Effector memory CD8-positive, alpha-beta T cell (primary cell): Measurements from ENCODE around the gene SCO2.

Experiments used
- ATAC-seq: fragments of 150-1000 bp; cut with Tn5 transposase; replicated peaks from 2 replicates; pipeline ENCODE4 v1.10.0; 2021; ENCODE audit warnings: mild to moderate bottlenecking, moderate library complexity
- DNase-seq, 3 experiments: peaks; one replicate each; pipeline ENCODE4 v3.0.0; 2021
- H3K27ac Mint-ChIP-seq, 2 donors: one replicate each; pipeline ENCODE4 v1.8.0; 2022; ENCODE audit warnings: mild to moderate bottlenecking in 2 of 2, mixed read lengths in 2 of 2, moderate library complexity in 2 of 2
- H3K27me3 Mint-ChIP-seq, 2 donors: one replicate each; pipeline ENCODE4 v1.8.0; 2022; ENCODE audit warnings: mixed read lengths in 2 of 2
- H3K36me3 Mint-ChIP-seq: one replicate; pipeline ENCODE4 v1.8.0; 2022; ENCODE audit warnings: mild to moderate bottlenecking, moderate library complexity, mixed read lengths; ENCODE audit not compliant: insufficient read depth
- H3K4me1 Mint-ChIP-seq, 2 donors: one replicate each; pipeline ENCODE4 v1.8.0; 2022; ENCODE audit warnings: low read depth in 2 of 2, mixed read lengths in 2 of 2
- H3K4me3 Mint-ChIP-seq, 2 donors: one replicate each; pipeline ENCODE4 v1.8.0; 2022; ENCODE audit warnings: mild to moderate bottlenecking in 2 of 2, mixed read lengths in 2 of 2, moderate library complexity in 2 of 2
- H3K9me3 Mint-ChIP-seq, 2 donors: one replicate each; pipeline ENCODE4 v1.8.0; 2022; ENCODE audit warnings: mixed read lengths in 2 of 2
- total RNA-seq, 9 experiments: gene quantifications; one replicate each; lab custom pipeline; 2026; lab: John Stamatoyannopoulos, UW

Gene SCO2
- 4.6 to 32.8 (median 10.4) reads per million in 9 experiments for total RNA-seq

GRCh38 chr22:50525104-50525857, at the start of gene SCO2:
SCO2 (minus strand) TSS chr22:50525598; CDS start chr22:50524411, 1,187 bp downstream.
- no peaks in the 10 kb centered on the region for H3K9me3 Mint-ChIP-seq
- peak within 1 kb of the TSS; percentile 80 to 95 for H3K27ac Mint-ChIP-seq
- peak within 1 kb of the TSS; percentile 83 to 96 for H3K4me3 Mint-ChIP-seq
- peak; percentile 68 for ATAC-seq
- peaks cover 70% of the 10 kb centered on the region for H3K36me3 Mint-ChIP-seq
- no peaks in the 10 kb centered on the region for H3K27me3 Mint-ChIP-seq
- DNase-seq, result peak; percentile 95 to 97 (median 97)
- peaks cover 28 to 32% of the 10 kb centered on the region in 2 donors for H3K4me1 Mint-ChIP-seq

GRCh38 chr22:50574383-50574755, 49.0 kb upstream of the SCO2 start:
- H3K27ac Mint-ChIP-seq, result no peak overlapping the region
- H3K4me3 Mint-ChIP-seq, result no peak overlapping the region
- peaks cover 3 to 4% of the 10 kb centered on the region in 2 donors for H3K4me1 Mint-ChIP-seq
- H3K36me3 Mint-ChIP-seq, result peaks cover 24% of the 10 kb centered on the region
- H3K27me3 Mint-ChIP-seq, result no peaks in the 10 kb centered on the region
- DNase-seq (no peak), ATAC-seq (no peak)
- H3K9me3 Mint-ChIP-seq, result no peaks in the 10 kb centered on the region

GRCh38 chr22:50573491-50574382, 48.3 kb upstream of the SCO2 start:
- no peak for DNase-seq
- no peak overlapping the region for H3K27ac Mint-ChIP-seq
- no peaks in the 10 kb centered on the region for H3K27me3 Mint-ChIP-seq
- H3K4me1 Mint-ChIP-seq, result peaks cover 3 to 4% of the 10 kb centered on the region in 2 donors
- H3K9me3 Mint-ChIP-seq, result no peaks in the 10 kb centered on the region
- H3K36me3 Mint-ChIP-seq, result peaks cover 28% of the 10 kb centered on the region
- no peak overlapping the region for H3K4me3 Mint-ChIP-seq
- ATAC-seq, result no peak

DNA sequence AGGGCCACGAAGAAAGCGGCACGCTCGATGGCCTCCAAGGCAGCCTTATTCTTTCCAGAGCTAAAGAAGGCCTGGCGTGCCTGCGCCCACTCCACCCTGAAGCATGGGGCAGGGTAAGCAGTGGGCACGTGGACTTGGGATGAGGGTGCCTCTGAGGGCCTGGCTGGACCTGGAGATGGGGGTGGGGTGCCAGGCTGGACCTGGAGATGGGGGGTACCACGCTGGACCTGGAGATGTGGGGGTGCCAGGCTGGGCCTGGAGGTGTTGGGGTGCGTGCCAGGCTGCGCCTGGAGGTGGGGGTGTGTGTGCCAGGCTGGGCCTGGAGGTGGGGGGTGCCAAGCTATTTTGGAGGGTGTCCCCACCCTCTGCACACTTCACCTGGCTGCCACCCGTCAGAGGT, 47.6 kb upstream of the SCO2 start:
- no peak overlapping the region for H3K4me3 Mint-ChIP-seq
- DNase-seq (no peak), ATAC-seq (no peak)
- H3K27ac Mint-ChIP-seq, result peak overlapping the region in 1 of 2 donors; percentile 67
- peaks cover 28% of the 10 kb centered on the region for H3K36me3 Mint-ChIP-seq
- H3K9me3 Mint-ChIP-seq, result no peaks in the 10 kb centered on the region
- no peaks in the 10 kb centered on the region for H3K27me3 Mint-ChIP-seq
- peaks cover 3 to 4% of the 10 kb centered on the region in 2 donors for H3K4me1 Mint-ChIP-seq

GRCh38 chr22:50571264-50572175, 46.1 kb upstream of the SCO2 start:
- Mint-ChIP-seq H3K4me3 (no peak overlapping the region), H3K27ac (no peak overlapping the region), H3K4me1 (peaks cover 0 to 4% of the 10 kb centered on the region in 2 donors), H3K9me3 (no peaks in the 10 kb centered on the region), H3K27me3 (no peaks in the 10 kb centered on the region), H3K36me3 (peaks cover 30% of the 10 kb centered on the region)
- no peak for ATAC-seq
- no peak for DNase-seq

DNA sequence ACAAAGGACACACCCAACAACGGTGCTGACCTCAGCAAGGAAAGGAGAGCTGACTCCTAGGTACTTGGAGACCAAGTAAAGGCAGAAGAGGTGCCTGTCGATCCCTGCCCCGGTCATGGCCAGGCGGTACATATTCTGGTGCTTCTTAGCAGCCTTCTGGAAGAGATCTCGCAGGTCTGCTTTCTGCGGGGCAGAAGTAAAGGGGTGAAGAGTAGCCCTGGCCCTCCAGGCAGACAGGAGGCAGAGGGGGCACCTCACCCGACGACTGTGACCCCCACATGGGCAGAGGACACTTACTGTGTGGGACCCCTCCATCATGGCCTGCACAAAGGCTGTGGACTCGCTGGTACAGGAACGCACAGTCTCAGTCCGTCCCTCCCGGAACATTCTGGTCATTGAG, 45.5 kb upstream of the SCO2 start:
- H3K27me3 Mint-ChIP-seq, result no peaks in the 10 kb centered on the region
- DNase-seq (no peak), ATAC-seq (no peak)
- H3K4me3 Mint-ChIP-seq, result no peak overlapping the region
- H3K4me1 Mint-ChIP-seq, result peaks cover 0 to 4% of the 10 kb centered on the region in 2 donors
- no peak overlapping the region for H3K27ac Mint-ChIP-seq
- no peaks in the 10 kb centered on the region for H3K9me3 Mint-ChIP-seq
- peaks cover 24% of the 10 kb centered on the region for H3K36me3 Mint-ChIP-seq

GRCh38 chr22:50569896-50570535, 44.6 kb upstream of the SCO2 start:
- Mint-ChIP-seq H3K27ac (no peak overlapping the region), H3K27me3 (no peaks in the 10 kb centered on the region), H3K36me3 (peaks cover 21% of the 10 kb centered on the region)

DNA sequence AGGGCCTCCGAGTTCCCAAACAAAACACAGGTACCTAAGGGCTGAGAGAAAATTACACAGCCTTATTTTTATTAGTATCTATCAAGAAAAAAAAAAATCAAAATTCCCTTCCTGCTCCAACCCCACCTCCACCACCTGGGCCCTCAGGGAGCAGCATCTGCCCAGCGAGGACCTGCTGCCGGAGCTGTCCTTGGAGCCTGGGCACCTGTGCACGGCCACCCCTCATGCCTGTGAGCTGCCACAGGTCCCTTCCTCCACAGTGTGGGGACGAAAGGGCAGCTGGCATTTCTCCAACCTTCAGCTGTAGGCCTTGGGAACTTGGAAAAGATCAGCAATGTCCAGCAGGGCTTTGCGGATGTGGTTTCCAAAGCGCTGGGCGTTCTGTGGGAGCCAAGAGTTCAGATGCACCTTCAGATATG, 43.7 kb upstream of the SCO2 start:
- Mint-ChIP-seq H3K27me3 (no peaks in the 10 kb centered on the region), H3K4me1 (peaks cover 0 to 4% of the 10 kb centered on the region in 2 donors), H3K27ac (no peak overlapping the region), H3K36me3 (peaks cover 20% of the 10 kb centered on the region), H3K9me3 (no peaks in the 10 kb centered on the region), H3K4me3 (no peak overlapping the region)
- no peak for ATAC-seq
- DNase-seq, result no peak

More at GRCh38 chr22:50569896-50570535, 44.6 kb upstream of the SCO2 start:
- H3K9me3 Mint-ChIP-seq, result no peaks in the 10 kb centered on the region
- H3K4me1 Mint-ChIP-seq, result peaks cover 0 to 4% of the 10 kb centered on the region in 2 donors
- ATAC-seq (no peak), DNase-seq (no peak)
- H3K4me3 Mint-ChIP-seq, result no peak overlapping the region

DNA sequence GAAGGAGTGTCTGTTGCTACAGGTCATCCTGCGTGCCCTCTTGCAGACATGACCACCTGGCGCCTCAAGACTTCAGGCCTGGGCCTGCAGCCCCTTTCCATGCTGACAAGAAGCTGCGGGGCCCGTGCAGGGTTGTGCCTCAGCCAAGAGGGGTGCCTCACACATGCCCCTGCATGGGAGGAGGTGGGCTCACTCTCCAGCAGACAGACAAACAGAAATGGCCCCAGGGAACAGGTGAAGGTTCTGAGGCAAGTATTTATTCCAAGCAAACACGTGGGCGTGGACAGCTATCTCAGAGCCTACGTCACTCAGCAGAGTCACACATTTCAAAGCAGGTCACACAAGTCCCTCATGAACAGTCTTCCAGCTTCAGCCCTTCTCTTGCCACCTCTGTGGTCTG, 43.2 kb upstream of the SCO2 start:
- Mint-ChIP-seq H3K9me3 (no peaks in the 10 kb centered on the region), H3K36me3 (peaks cover 20% of the 10 kb centered on the region), H3K4me1 (peaks cover 0 to 4% of the 10 kb centered on the region in 2 donors), H3K27ac (no peak overlapping the region), H3K4me3 (no peak overlapping the region), H3K27me3 (no peaks in the 10 kb centered on the region)
- no peak for ATAC-seq
- no peak for DNase-seq

GRCh38 chr22:50567721-50568252, 42.4 kb upstream of the SCO2 start:
- Mint-ChIP-seq H3K9me3 (no peaks in the 10 kb centered on the region), H3K4me1 (peaks cover 7 to 11% of the 10 kb centered on the region in 2 donors), H3K27me3 (no peaks in the 10 kb centered on the region), H3K27ac (no peak overlapping the region), H3K4me3 (no peak overlapping the region), H3K36me3 (peaks cover 23% of the 10 kb centered on the region)
- ATAC-seq (no peak), DNase-seq (no peak)

GRCh38 chr22:50564289-50564688, 38.9 kb upstream of the SCO2 start:
- no peaks in the 10 kb centered on the region for H3K9me3 Mint-ChIP-seq
- peaks cover 16% of the 10 kb centered on the region for H3K36me3 Mint-ChIP-seq
- no peak overlapping the region for H3K4me3 Mint-ChIP-seq
- H3K4me1 Mint-ChIP-seq, result peaks cover 16 to 21% of the 10 kb centered on the region in 2 donors
- H3K27me3 Mint-ChIP-seq, result no peaks in the 10 kb centered on the region
- ATAC-seq (no peak), DNase-seq (no peak)
- no peak overlapping the region for H3K27ac Mint-ChIP-seq

DNA sequence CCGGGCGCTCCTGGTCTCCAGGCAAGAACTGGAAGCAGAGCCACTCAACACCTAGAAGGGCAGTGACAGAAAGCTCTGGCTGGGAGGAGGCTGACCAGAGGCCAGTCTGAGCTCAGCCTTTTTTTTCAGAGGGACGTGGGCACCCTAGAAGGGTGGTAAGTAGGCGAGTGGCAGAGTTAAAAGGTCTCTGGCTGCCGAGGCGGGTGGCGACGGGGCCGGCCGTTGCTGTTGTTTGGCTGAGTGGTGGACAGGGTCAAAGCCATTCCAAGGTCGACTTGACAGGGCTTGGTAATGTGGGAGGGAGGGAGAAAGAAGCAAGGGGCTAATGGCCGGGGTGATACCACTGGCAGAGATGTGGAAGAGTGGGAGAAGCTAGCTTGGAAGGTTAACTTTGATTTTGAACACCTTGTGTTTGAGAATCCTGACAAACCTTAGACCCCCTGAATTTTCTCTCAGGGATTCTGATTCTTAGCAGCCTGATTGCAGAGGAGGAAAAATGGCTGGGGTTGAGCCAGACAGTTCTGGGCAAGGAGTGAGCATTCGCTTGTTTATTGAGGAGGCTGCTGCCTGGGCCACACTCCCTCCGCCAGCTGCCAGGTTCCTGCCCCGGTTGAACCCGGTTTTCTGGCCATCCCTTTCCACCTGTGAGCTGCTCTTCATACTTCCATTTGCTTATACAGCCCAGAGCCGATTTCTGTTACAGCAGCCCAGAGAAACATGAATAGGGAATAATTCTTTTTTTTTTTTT, 38.2 kb upstream of the SCO2 start:
- H3K27ac Mint-ChIP-seq, result peak overlapping the region; percentile 77 to 79
- H3K36me3 Mint-ChIP-seq, result peaks cover 12% of the 10 kb centered on the region
- no peaks in the 10 kb centered on the region for H3K27me3 Mint-ChIP-seq
- ATAC-seq (no peak), DNase-seq (no peak)
- H3K4me3 Mint-ChIP-seq, result peak overlapping the region; percentile 91
- H3K4me1 Mint-ChIP-seq, result peaks cover 16 to 21% of the 10 kb centered on the region in 2 donors
- H3K9me3 Mint-ChIP-seq, result no peaks in the 10 kb centered on the region
